Measurements from ENCODE around the gene ORAI3.

ORAI3 gene
- 0.81 to 5.6 (median 3.1) reads per million in 3 experiments for total RNA-seq

- DNase-seq, result no peak
Measured at GRCh38 chr16:30948667-30949649, at the start of gene ORAI3. Gene ORAI3, plus strand, starts transcription at chr16:30949068. Its CDS starts 222 bp downstream, at chr16:30949290.

GRCh38 chr16:30899794-30900193 lies 49.1 kb upstream of the ORAI3 start:
- no peak for DNase-seq

DNA sequence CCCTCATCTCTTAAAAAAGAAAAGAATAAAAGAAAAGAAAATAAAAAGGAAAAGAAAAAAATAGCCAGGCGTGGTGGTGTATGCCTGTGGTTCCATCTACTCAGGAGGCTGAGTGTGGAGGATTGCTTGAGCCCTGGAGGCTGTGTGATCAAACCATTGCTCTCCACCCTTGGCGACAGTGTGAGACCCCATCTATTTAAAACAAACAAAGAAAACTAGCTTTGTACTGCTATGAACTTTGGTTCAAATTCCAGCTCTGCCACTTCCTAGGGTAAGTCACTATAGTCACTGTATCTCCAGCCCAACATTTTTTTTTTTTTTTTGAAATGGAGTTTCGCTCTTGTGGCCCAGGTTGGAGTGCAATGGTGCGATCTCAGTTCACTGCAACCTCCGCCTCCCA lies 48.3 kb upstream of the ORAI3 start:
- DNase-seq, result no peak

GRCh38 chr16:30901201-30902028 lies 47.5 kb upstream of the ORAI3 start:
- DNase-seq, result no peak

GRCh38 chr16:30902029-30902972 lies 46.6 kb upstream of the ORAI3 start:
- peak; percentile 57 for DNase-seq

DNA sequence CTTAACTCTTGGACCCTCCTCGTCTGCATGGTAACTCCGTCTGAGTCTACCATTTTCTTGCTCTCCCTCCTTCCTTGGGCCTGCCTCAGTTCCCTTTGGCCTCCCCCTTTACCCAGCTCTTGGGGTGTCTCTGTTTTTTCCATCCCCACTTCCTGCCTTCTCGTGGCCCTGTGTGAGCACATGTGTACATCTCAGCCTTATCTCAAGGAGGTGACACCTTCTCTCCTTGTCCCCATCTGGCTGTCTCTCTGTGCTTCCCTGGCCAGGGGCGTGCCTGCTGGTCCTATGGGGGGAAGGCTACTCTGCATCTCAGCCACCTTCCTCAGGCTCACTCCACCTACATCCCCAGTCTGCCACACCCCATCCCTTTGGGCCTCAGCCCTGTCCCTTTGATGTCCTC lies 45.9 kb upstream of the ORAI3 start:
- DNase-seq, result no peak

DNA sequence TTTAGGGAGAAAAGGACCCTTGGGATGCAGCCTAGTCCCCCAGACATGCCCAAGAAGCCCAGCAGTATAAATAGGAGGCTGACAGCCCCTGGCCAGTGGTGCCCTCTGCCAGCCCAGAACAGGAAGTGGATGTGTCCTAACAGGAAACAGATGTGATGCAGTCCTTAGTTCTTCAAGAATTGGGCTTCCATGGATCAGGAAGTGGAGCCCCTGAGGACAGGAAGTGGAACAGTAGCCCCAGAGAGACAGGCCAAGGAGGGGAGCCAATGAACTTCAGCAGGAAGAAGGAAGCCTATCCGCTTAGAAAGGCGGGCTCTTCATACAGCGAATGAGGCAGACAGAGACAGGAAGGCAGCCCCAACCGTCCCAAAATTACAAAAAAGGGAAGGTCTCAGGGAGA lies 45.3 kb upstream of the ORAI3 start:
- no peak for DNase-seq

GRCh38 chr16:30904114-30904780 lies 44.6 kb upstream of the ORAI3 start:
- no peak for DNase-seq

GRCh38 chr16:30907064-30907463 lies 41.8 kb upstream of the ORAI3 start:
- no peak for DNase-seq

GRCh38 chr16:30910427-30911029 lies 38.3 kb upstream of the ORAI3 start:
- DNase-seq, result no peak

- DNase-seq, result no peak
Measured at GRCh38 chr16:30912794-30913412, 36.0 kb upstream of the ORAI3 start.

- DNase-seq, result no peak
Measured at GRCh38 chr16:30914830-30915229, 34.0 kb upstream of the ORAI3 start.

GRCh38 chr16:30918614-30919013 lies 30.3 kb upstream of the ORAI3 start:
- DNase-seq, result no peak

- no peak for DNase-seq
Measured at GRCh38 chr16:30920891-30921290, 28.0 kb upstream of the ORAI3 start.

- DNase-seq, result no peak
Measured at GRCh38 chr16:30921459-30921747, 27.5 kb upstream of the ORAI3 start.

DNA sequence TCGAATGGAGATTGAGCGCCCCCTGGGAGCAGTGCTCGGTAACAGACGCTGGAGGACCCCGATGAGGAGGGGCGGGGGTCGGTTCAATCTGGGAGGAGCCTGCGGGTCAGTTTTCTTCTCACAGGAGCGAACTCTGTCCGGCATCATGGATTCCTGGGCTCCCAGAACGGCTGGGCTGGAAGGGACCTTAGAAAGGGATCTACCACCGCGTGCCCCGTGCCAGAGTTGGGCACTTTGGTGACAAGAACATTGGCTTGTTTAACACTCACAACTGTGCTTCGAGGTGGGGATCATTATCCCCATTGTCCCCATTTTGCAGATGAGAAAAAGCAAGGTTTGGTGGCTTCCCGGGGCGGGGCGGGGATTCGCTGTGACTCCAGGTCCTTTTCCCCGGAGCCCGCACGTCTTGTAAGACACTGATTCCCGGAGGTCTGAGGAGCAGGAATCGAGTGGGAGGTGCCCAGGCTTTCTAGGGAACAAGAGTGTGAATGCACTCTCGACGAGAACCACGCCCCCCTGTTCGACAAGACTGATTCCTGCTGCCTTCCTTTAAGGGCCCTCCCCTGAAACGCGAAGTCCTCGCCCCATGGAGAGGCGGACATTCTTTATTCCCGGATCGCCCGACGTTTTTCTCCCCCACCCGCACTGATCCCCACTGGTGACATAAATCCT lies 27.0 kb upstream of the ORAI3 start:
- peak; percentile 80 for DNase-seq

DNA sequence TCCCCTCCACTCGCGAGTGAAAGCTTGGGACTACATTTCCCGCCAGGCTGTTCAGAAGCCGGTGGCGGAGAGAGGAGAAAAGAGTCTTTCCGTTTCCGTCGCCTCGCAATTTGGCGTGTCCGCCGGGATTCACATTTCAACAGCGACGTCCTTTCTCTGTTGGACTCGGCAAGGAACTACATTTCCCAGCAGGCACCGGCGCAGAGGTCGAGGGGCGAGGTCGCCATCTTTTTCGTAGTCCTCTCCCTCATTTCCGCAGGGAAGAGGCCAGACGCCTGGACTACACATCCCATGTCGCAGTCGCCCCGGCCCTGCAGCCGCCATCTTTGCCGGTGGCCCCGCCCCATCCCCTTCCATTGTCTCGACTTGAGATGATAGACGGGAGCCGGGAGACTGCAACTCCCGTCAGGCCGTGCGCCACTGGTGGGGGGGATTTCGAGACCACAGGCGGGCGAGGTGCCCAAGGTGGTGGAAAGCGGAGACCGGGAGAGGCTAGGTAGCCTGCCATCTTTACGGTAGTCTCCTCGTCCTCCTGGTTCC lies 26.4 kb upstream of the ORAI3 start:
- peak; percentile 100 for DNase-seq

DNA sequence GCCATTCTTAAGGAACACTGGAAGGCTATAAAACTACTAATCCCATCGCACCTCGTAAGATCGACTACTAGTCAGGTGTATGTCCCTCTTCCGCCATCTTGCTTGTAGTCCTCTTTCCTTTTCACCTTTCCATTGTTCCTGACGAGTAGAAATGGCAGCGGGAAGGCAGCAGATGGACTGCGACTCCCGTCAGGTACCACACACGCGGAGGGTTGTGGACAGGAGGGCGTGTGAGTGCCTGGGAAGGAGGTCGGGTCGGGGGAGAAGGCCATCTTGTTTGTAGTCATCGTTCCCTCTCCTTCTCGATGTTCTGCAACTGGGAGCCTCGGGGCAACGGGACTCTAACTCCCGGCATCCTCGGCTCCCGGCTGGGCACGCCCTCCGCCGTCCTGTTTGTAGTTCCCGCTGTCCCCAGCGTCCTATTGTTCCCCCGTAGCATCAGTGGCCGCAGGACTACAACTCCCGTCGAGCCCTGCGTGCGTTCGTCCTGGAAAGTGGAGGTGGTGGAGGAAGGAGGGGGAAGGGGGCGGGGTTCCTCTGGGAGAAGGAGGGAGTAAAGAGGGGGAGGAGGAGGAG lies 25.8 kb upstream of the ORAI3 start:
- DNase-seq, result peak; percentile 96

GRCh38 chr16:30923554-30924075 lies 25.3 kb upstream of the ORAI3 start, which contains the start of gene FBXL19:
Gene FBXL19, plus strand, starts transcription at chr16:30923572. Its CDS starts 2,183 bp downstream, at chr16:30925755.
- DNase-seq, result no peak
